GM23338 (cell line): ENCODE measurements around the gene LRP1B.

Experiments
- CREB1 ChIP-seq: fragments of 250-450 bp; sonication (Bioruptor Pico); IDR thresholded peaks from 2 replicates; pipeline ENCODE4 v1.5.0; 2020; ENCODE audit warnings: low read depth, mild to moderate bottlenecking, moderate library complexity
- EZH2 ChIP-seq: fragments of 200-600 bp; sonication (generic); IDR thresholded peaks from one replicate; pipeline ENCODE4 v1.8.0; 2017; ENCODE audit warnings: antibody characterized with exemption, mild to moderate bottlenecking, low read depth; ENCODE audit not compliant: unreplicated experiment
- EZH2phosphoT487 ChIP-seq: fragments of 200-600 bp; sonication (generic); IDR thresholded peaks from one replicate; pipeline ENCODE4 v1.8.1; 2018; ENCODE audit warnings: antibody characterized with exemption; ENCODE audit not compliant: unreplicated experiment
- JUNB ChIP-seq: IDR thresholded peaks from one replicate; pipeline ENCODE4 v1.6.1; 2016; ENCODE audit warnings: antibody characterized with exemption; ENCODE audit not compliant: unreplicated experiment
- NANOG ChIP-seq: IDR thresholded peaks from 2 replicates; pipeline ENCODE4 v1.6.1; 2016; ENCODE audit warnings: antibody characterized with exemption, borderline replicate concordance
- POLR2AphosphoS5 ChIP-seq: IDR thresholded peaks from 2 replicates; pipeline ENCODE4 v1.6.1; 2016; ENCODE audit warnings: antibody characterized with exemption, low read depth
- STAT1 ChIP-seq: IDR thresholded peaks from one replicate; pipeline ENCODE4 v1.6.1; 2016; ENCODE audit warnings: antibody characterized with exemption; ENCODE audit not compliant: unreplicated experiment
- ZNF114 ChIP-seq: fragments of 250-450 bp; sonication (Bioruptor Pico); IDR thresholded peaks from 2 replicates; pipeline ENCODE4 v1.5.0; 2020; ENCODE audit warnings: mild to moderate bottlenecking, moderate library complexity
- ZNF331 ChIP-seq: fragments of 250-450 bp; sonication (Bioruptor Pico); IDR thresholded peaks from 2 replicates; pipeline ENCODE4 v1.5.0; 2020; ENCODE audit warnings: low read depth, mild to moderate bottlenecking, moderate library complexity
- TF ChIP-seq, protein P1 (sequence below), 2 experiments: fragments of 200-600 bp in 1 of 2; sonication (generic) in 1 of 2; conservative IDR thresholded peaks; 2 replicates each; pipeline versions ENCODE4 v1.5.1 to v1.6.1; 2016 to 2017; ENCODE audit warnings: antibody characterized with exemption in 2 of 2, low read depth in 2 of 2, mild to moderate bottlenecking in 2 of 2, moderate library complexity in 1 of 2
- TF ChIP-seq, protein P2 (sequence below): IDR thresholded peaks from one replicate; pipeline ENCODE4 v1.6.1; 2018; ENCODE audit warnings: antibody characterized with exemption; ENCODE audit not compliant: unreplicated experiment

DNA sequence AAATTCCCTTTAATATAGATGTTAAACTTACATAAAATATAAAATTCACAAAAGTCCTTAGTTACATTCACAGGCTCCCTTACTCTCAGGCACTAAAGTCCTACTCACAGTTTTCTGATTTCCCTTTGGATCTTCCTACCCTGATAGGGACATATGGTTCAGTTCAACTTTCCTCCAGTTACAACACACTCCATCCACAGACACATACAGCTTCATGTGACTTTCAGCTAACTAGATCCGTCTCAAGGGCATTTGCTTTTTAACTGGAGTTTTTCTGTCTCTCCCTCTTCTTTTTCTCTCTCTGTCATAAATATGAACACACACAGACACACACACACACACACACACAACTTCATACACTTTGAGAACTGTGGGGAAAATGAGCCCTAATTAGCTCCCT is 419.2 kb downstream of the LRP1B start:
- TF ChIP-seq, protein P1, sequence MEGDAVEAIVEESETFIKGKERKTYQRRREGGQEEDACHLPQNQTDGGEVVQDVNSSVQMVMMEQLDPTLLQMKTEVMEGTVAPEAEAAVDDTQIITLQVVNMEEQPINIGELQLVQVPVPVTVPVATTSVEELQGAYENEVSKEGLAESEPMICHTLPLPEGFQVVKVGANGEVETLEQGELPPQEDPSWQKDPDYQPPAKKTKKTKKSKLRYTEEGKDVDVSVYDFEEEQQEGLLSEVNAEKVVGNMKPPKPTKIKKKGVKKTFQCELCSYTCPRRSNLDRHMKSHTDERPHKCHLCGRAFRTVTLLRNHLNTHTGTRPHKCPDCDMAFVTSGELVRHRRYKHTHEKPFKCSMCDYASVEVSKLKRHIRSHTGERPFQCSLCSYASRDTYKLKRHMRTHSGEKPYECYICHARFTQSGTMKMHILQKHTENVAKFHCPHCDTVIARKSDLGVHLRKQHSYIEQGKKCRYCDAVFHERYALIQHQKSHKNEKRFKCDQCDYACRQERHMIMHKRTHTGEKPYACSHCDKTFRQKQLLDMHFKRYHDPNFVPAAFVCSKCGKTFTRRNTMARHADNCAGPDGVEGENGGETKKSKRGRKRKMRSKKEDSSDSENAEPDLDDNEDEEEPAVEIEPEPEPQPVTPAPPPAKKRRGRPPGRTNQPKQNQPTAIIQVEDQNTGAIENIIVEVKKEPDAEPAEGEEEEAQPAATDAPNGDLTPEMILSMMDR (conservative IDR thresholded peaks at IDR 0.05; ENCODE audit: low read depth in 2 of 2), result no peak
- TF ChIP-seq EZH2phosphoT487, result no peak
- TF ChIP-seq EZH2, result no peak
- no peak for TF ChIP-seq POLR2AphosphoS5
- TF ChIP-seq, protein P2, sequence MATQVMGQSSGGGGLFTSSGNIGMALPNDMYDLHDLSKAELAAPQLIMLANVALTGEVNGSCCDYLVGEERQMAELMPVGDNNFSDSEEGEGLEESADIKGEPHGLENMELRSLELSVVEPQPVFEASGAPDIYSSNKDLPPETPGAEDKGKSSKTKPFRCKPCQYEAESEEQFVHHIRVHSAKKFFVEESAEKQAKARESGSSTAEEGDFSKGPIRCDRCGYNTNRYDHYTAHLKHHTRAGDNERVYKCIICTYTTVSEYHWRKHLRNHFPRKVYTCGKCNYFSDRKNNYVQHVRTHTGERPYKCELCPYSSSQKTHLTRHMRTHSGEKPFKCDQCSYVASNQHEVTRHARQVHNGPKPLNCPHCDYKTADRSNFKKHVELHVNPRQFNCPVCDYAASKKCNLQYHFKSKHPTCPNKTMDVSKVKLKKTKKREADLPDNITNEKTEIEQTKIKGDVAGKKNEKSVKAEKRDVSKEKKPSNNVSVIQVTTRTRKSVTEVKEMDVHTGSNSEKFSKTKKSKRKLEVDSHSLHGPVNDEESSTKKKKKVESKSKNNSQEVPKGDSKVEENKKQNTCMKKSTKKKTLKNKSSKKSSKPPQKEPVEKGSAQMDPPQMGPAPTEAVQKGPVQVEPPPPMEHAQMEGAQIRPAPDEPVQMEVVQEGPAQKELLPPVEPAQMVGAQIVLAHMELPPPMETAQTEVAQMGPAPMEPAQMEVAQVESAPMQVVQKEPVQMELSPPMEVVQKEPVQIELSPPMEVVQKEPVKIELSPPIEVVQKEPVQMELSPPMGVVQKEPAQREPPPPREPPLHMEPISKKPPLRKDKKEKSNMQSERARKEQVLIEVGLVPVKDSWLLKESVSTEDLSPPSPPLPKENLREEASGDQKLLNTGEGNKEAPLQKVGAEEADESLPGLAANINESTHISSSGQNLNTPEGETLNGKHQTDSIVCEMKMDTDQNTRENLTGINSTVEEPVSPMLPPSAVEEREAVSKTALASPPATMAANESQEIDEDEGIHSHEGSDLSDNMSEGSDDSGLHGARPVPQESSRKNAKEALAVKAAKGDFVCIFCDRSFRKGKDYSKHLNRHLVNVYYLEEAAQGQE, result no peak
- no peak for TF ChIP-seq STAT1
- TF ChIP-seq ZNF331 (CRISPR knock-in tag), result no peak
- no peak for TF ChIP-seq JUNB
- TF ChIP-seq CREB1 (CRISPR knock-in tag), result no peak
- TF ChIP-seq NANOG, result no peak
- TF ChIP-seq ZNF114 (CRISPR knock-in tag), result no peak
